Spleen (tissue), 7 donors: ENCODE results near the gene NMNAT1.

Experiments used
- CTCF ChIP-seq, 11 experiments: fragments of 200-600 bp in 7 of 11; fragments of 450-650 bp in 4 of 11; sonication (generic) in 4 of 11; IDR thresholded peaks in 8 of 11; conservative IDR thresholded peaks in 3 of 11; 1 replicate in 7 of 11; 2 replicates in 4 of 11; pipeline versions ENCODE4 v1.4.0 to v1.8.0; 2016 to 2021; ENCODE audit warnings: antibody characterized with exemption in 11 of 11, inconsistent platforms in 4 of 11, mild to moderate bottlenecking in 1 of 11
- POLR2A ChIP-seq, 3 donors: fragments of 450-650 bp; IDR thresholded peaks; one replicate each; pipeline ENCODE4 v1.5.1; 2017; ENCODE audit warnings: antibody characterized with exemption in 3 of 3, mild to moderate bottlenecking in 1 of 3
- donor health status: DM: no; HTN: no; CAD: no; lungs with moderate emphysema.
- donor health status: DM: no; HTN: no; CAD: no.
- donor health status: DM: no; HTN: no; CAD: no.

- no peak for TF ChIP-seq CTCF (IDR thresholded peaks at IDR 0.05 in 8 of 11, conservative IDR thresholded peaks at IDR 0.05 in 3 of 11)
- TF ChIP-seq POLR2A (IDR thresholded peaks at IDR 0.05), result no peak
Measured at GRCh38 chr1:9993561-9994075, 50.3 kb downstream of the NMNAT1 start.
